C4-2B (cell line): ENCODE results near the gene ATF7IP.

ENCODE experiments used
- H3K27ac ChIP-seq: fragments of 450-650 bp; 2 replicates; pipeline ENCODE4 v1.5.1; 2017
- ZFX ChIP-seq: fragments of 450-650 bp; IDR thresholded peaks from 2 replicates; pipeline ENCODE4 v1.6.1; 2017
- TF ChIP-seq, protein P1 (sequence below): fragments of 450-650 bp; conservative IDR thresholded peaks from 2 replicates; pipeline ENCODE4 v1.5.1; 2017; ENCODE audit warnings: mild to moderate bottlenecking

The ATF7IP gene

DNA sequence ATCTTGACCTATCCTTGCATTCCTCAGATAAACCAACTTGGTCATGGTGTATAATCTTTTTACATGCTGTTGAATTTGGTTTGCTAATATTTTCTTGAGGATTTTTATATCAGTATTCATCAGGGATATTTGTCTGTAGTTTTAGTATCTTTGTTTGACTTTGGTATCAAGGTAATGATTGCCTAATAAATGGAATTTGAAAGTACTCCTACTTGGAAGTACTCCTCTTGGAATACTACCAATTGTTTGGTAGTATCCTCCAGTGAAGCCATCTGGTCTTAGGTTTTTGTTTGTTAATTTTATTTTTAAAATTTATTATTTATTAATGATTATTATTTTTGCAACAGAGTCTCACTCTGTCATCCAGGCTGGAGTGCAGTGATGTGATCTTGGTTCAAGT is 85.0 kb downstream of the ATF7IP start:
- TF ChIP-seq ZFX: no peak
- TF ChIP-seq, protein P1, sequence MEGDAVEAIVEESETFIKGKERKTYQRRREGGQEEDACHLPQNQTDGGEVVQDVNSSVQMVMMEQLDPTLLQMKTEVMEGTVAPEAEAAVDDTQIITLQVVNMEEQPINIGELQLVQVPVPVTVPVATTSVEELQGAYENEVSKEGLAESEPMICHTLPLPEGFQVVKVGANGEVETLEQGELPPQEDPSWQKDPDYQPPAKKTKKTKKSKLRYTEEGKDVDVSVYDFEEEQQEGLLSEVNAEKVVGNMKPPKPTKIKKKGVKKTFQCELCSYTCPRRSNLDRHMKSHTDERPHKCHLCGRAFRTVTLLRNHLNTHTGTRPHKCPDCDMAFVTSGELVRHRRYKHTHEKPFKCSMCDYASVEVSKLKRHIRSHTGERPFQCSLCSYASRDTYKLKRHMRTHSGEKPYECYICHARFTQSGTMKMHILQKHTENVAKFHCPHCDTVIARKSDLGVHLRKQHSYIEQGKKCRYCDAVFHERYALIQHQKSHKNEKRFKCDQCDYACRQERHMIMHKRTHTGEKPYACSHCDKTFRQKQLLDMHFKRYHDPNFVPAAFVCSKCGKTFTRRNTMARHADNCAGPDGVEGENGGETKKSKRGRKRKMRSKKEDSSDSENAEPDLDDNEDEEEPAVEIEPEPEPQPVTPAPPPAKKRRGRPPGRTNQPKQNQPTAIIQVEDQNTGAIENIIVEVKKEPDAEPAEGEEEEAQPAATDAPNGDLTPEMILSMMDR: no peak
- H3K27ac ChIP-seq: no peak overlapping the region

DNA sequence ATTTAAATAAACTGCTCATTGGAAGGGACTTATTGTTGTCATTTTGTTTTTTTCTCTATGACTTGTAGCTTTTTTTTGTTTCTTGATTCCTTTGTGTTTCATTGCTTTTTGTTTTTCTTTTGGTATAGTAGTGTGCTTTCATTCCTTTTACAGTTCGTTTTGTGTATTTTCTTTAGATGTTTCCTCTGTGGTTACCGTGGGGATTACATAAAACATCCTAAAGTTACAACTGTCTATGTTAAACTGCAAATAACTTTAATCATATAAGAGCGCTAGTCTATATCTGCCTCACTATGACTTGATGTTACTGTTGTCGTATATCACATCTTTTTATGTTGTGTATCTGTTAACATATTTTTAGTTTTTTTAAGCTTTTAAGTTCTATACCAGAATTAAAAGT is 86.9 kb downstream of the ATF7IP start:
- H3K27ac ChIP-seq: no peak overlapping the region
- TF ChIP-seq, protein P1: no peak
- no peak for TF ChIP-seq ZFX

DNA sequence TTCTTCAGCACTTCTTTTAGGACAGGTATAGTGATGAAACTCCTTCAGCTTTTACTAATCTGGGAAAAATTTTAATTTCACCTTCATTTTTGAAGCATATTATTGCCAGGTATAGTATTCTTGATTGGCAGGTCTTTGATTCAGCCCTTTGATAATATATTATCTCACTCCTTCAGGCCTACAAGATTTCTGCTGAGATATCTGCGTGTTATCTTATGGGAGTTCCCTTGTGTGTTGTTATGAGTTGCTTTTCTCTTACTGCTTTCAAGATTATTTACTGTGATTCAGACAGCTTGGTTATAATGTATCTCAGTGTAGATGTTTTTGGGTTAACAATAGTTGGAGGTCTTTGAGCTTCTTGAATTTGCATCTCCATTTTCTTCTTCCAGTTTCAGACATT is 87.4 kb downstream of the ATF7IP start:
- no peak overlapping the region for H3K27ac ChIP-seq
- TF ChIP-seq ZFX: no peak
- TF ChIP-seq, protein P1: no peak

DNA sequence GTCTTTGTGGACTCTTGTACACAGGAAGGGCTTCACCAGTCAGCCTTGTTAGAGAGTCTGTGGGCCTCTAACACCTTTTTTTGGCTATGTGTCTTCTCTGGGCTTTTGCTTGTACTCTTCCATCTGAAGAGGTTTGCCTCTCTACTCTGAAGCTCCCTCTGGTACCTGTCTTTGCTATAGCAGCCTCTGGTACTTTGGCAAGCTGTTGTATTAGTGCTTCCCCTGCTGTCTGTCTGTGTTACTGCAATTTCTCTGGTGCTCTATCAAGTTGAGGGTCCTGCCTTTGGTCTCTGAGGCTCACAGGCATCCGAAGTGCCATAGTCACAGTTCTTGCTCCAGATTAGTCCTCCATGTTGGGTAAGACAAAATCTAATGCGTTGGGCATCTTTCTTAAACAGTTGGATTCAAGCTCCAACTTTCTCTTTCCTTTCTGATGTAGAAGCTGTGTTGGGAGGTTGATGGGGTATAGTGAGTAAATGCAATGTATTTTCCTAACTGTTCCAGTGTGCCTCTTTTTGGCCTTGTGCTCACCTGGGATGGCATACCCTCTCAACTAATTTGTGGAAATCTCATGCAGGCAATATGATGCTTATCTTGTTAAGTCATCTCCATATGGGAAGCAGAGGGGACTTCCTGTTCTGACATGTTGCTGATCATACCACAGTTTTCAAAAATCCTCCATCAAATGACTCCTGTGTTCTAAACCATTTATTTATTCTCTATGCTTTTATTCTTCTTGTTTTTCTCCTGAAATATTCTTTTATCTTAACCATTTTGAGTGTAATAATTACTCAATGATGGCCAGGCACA is 88.8 kb downstream of the ATF7IP start:
- no peak overlapping the region for H3K27ac ChIP-seq
- TF ChIP-seq, protein P1: peak; percentile 87
- no peak for TF ChIP-seq ZFX

DNA sequence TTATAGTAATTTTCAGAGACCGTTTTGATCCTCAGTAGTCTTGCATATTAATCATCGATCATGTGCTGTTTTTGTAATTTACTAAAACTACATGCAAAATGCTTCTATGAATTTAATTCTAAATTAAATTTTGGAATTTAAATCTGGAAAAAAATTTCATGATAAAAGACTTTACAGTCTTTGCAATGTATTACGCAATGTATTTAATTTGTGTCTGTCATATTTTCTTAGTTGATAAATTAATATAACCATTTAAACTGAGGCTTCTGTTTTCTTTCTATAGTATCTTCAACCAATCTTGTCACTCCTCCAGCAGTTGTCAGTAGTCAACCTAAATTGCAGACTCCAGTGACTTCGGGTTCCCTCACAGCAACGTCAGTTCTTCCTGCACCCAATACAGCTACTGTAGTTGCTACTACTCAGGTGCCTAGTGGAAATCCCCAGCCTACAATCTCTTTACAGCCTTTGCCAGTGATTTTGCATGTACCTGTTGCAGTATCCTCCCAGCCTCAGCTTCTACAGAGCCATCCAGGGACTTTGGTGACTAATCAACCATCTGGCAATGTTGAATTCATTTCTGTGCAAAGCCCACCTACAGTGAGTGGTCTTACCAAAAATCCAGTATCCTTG is 94.8 kb downstream of the ATF7IP start:
- no peak overlapping the region for H3K27ac ChIP-seq
- no peak for TF ChIP-seq ZFX
- TF ChIP-seq, protein P1: no peak

DNA sequence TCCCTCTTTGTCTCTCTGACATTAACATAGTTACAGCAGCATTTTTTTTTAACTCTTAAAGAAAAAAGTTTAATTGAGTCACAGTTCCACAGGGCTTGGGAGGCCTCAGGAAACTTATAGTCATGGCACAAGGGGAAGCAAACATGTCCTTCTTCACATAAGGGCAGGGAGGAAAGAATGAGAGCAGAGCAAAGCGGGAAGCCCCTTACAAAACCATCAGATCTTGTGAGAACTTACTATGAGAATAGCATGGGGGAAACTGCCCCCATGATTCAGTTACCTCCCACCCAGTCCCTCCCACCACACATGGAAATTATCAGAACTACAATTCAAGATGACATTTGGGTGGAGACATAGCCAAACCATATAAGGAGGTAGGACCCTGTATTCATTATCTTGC is 106.0 kb downstream of the ATF7IP start:
- TF ChIP-seq, protein P1: no peak
- TF ChIP-seq ZFX: no peak

DNA sequence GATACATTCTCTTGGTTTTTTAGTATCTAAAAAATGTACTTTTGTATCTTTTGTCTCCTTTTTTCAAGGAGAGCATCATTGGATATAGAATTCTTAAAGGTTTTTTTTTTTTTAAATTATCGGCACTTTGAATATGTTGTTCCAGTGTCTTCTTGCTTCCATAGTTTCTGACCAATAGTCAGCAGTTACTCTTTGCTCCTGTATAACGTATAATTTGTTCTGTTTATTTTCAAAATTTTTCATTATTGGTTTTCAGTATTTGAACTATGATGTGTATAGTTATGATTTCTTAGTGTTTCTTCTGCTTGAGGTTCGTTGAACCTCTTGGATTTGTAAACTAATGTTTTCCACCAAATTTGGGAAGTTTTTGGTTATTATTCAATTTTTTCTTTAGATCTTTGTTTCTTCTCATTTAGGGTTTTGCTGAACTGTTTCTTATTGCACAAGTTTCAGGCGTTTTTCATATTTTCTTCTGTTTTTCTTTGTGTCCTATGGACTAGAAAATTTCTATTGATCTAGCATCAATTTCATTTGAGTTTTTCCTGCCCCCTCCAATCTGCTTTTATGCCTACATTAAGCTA is 108.3 kb downstream of the ATF7IP start:
- H3K27ac ChIP-seq: no peak overlapping the region
- no peak for TF ChIP-seq ZFX
- TF ChIP-seq, protein P1: no peak

More for the DNA sequence above, 106.0 kb downstream of the ATF7IP start:
- no peak overlapping the region for H3K27ac ChIP-seq
